Epithelial cell of esophagus (primary cell): ENCODE measurements around the gene KRTAP9-7.
A peak's percentile ranks its signal among the peaks of the same experiment; 100 is the strongest.
"Not testable (repeated sequence)": the region's sequence is repeated elsewhere in the genome, so short reads cannot be mapped to it uniquely, and the experiment has no call there.

Experiments
- DNase-seq: peaks from one replicate; pipeline ENCODE4 v3.0.0; 2010; ENCODE audit warnings: low read depth
- H3K4me3 ChIP-seq: 2 replicates; pipeline ENCODE4 v1.5.1; 2011; ENCODE audit warnings: mild to moderate bottlenecking, low read length, control low read depth
- TF ChIP-seq, protein P1 (sequence below): IDR thresholded peaks from 2 replicates; pipeline ENCODE4 v1.5.1; 2011; ENCODE audit warnings: low read depth, mild to moderate bottlenecking, low read length, control low read depth, inconsistent platforms; ENCODE audit not compliant: insufficient read depth; ENCODE audit errors: missing control alignments

KRTAP9-7 gene, protein sequence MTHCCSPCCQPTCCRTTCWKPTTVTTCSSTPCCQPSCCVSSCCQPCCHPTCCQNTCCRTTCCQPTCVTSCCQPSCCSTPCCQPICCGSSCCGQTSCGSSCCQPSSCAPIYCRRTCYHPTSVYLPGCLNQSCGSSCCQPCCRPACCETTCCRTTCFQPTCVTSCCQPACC

DNA sequence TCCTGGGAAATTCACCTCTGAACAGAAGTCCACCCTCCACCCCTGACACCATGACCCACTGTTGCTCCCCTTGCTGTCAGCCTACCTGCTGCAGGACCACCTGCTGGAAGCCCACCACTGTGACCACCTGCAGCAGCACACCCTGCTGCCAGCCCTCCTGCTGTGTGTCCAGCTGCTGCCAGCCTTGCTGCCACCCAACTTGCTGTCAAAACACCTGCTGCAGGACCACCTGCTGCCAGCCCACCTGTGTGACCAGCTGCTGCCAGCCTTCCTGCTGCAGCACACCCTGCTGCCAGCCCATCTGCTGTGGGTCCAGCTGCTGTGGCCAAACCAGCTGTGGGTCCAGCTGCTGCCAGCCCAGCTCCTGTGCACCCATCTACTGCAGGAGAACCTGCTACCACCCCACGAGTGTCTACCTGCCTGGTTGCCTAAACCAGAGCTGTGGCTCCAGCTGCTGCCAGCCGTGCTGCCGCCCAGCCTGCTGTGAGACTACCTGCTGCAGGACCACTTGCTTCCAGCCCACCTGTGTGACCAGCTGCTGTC lies at the start of gene KRTAP9-7:
Gene KRTAP9-7, plus strand, starts transcription at position 51 of the 543 bp plus-strand sequence. Its CDS starts 0 bp downstream, at position 51.
- H3K4me3 ChIP-seq, DNase-seq: not testable (repeated sequence)

DNA sequence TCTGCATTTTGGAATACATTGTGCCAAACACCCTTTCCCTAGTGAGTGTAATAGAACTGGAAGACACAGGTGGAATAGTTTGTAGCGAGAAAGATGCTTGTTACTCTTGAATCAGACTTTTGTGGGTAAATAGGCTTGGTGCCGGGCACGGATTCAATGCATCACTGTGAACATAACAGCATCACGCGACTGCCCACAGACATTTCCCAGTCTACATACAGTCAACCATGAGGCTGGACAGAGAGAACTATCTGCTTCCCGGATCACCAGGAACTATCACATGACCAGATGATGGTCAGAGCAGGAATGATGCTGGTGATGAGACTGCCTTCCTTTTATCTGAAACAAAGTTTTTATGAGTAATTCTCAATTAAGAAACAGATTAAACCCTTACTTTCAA lies 49.4 kb upstream of the KRTAP9-7 start:
- H3K4me3 ChIP-seq = no peak overlapping the region
- DNase-seq = no peak
- TF ChIP-seq, protein P1, sequence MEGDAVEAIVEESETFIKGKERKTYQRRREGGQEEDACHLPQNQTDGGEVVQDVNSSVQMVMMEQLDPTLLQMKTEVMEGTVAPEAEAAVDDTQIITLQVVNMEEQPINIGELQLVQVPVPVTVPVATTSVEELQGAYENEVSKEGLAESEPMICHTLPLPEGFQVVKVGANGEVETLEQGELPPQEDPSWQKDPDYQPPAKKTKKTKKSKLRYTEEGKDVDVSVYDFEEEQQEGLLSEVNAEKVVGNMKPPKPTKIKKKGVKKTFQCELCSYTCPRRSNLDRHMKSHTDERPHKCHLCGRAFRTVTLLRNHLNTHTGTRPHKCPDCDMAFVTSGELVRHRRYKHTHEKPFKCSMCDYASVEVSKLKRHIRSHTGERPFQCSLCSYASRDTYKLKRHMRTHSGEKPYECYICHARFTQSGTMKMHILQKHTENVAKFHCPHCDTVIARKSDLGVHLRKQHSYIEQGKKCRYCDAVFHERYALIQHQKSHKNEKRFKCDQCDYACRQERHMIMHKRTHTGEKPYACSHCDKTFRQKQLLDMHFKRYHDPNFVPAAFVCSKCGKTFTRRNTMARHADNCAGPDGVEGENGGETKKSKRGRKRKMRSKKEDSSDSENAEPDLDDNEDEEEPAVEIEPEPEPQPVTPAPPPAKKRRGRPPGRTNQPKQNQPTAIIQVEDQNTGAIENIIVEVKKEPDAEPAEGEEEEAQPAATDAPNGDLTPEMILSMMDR = no peak

DNA sequence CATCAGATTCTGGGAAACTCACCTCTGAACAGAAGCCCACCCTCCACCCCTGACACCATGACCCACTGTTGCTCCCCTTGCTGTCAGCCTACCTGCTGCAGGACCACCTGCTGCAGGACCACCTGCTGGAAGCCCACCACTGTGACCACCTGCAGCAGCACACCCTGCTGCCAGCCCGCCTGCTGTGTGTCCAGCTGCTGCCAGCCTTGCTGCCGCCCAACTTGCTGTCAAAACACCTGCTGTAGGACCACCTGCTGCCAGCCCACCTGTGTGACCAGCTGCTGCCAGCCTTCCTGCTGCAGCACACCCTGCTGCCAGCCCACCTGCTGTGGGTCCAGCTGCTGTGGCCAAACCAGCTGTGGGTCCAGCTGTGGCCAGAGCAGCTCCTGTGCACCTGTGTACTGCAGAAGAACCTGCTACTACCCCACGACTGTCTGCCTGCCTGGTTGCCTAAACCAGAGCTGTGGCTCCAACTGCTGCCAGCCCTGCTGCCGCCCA lies 48.9 kb upstream of the KRTAP9-7 start, which contains the start of gene KRTAP9-2:
Gene KRTAP9-2, plus strand, starts transcription at position 51 of the 498 bp plus-strand sequence. Its CDS starts 7 bp downstream, at position 58.
- not testable (repeated sequence) for DNase-seq

DNA sequence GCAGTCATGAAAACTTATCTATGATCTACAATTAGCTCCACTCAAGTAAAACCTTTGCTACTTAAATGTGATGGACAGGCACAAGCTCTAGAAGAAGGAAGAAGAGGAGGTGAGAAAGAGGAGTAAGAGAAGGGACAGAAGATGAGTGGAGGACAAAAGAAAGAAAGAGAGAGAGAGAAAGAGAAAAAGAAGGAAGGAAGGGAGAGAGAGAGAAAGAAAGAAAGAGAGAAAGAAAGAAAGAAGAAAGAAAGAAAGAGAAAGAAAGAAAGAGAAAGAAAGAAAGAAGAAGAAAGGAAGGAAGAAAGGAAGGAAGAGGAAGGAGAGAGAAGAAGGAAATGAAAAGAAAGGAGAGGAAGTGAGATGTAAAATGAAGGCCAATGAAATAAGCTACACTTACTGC lies 45.4 kb upstream of the KRTAP9-7 start:
- no peak for DNase-seq
- no peak overlapping the region for H3K4me3 ChIP-seq
- TF ChIP-seq, protein P1 = no peak

More for the DNA sequence above, 48.9 kb upstream of the KRTAP9-7 start, which contains the start of gene KRTAP9-2:
- not testable (repeated sequence) for H3K4me3 ChIP-seq

DNA sequence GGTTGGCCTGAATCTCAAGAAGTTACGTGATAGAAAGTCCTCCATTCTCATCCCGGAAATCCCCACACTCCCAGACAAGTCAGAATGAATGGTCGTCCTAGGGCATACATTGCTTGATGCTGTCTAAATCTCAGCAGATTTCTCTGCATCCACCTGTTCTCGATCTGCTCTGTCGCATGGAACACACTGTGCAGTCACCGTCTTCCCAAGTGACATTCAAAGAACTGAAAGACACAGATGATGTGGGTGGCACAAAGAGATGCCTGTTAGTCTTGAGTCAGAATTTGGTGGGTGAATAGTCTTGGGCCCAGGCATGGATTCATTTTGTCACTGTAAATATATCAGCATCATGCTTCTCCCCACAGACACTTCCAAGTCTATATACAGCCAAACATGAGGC lies 43.8 kb upstream of the KRTAP9-7 start:
- TF ChIP-seq, protein P1 = no peak
- DNase-seq = peak; percentile 7
- no peak overlapping the region for H3K4me3 ChIP-seq

DNA sequence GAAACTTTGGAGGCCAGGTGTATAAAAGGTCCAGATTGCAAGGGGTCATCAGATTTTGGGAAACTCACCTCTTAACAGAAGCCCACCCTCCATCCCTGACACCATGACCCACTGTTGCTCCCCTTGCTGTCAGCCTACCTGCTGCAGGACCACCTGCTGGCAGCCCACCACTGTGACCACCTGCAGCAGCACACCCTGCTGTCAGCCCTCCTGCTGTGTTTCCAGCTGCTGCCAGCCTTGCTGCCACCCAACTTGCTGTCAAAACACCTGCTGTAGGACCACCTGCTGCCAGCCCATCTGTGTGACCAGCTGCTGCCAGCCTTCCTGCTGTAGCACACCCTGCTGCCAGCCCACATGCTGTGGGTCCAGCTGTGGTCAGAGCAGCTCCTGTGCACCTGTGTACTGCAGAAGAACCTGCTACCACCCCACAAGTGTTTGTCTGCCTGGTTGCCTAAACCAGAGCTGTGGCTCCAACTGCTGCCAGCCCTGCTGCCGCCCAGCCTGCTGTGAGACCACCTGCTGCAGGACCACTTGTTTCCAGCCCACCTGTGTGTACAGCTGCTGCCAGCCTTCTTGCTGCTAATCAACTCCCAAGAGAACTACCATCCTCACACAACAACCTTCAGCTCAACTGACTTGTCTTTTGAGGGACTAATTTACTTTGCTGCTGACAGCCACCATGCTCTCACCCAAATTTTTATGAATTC lies 42.9 kb upstream of the KRTAP9-7 start, which contains the start of gene KRTAP9-3:
Gene KRTAP9-3, plus strand, starts transcription at position 51 of the 707 bp plus-strand sequence. Its CDS starts 53 bp downstream, at position 104.
- H3K4me3 ChIP-seq, DNase-seq: not testable (repeated sequence)

DNA sequence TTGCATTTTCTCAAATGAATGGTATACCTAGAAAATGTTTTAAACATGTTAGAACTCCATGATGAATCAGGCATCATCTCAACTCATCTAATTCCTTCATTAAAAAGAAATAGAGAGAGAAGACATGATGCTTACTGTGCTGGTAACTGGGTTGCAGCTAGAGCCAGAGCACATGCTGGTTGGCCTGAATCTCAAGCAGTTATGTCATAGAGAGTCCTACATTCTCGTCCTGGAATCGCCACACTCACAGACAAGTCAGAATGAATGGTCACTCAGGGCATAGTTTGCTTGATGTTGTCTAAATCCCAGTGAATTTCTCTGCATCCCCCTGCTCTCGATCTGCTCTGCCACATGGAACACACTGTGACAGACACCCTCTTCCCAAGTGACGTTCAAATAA lies 38.4 kb upstream of the KRTAP9-7 start:
- not testable (repeated sequence) for H3K4me3 ChIP-seq, DNase-seq

DNA sequence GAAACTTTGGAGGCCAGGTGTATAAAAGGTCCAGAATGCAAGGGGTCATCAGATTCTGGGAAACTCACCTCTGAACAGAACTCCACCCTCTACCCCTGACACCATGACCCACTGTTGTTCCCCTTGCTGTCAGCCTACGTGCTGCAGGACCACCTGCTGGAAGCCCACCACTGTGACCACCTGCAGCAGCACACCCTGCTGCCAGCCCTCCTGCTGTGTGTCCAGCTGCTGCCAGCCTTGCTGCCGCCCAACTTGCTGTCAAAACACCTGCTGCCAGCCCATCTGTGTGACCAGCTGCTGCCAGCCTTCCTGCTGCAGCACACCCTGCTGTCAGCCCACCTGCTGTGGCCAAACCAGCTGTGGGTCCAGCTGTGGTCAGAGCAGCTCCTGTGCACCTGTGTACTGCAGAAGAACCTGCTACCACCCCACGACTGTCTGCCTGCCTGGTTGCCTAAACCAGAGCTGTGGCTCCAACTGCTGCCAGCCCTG lies 37.5 kb upstream of the KRTAP9-7 start, which contains the start of gene KRTAP9-8:
Gene KRTAP9-8, plus strand, starts transcription at position 51 of the 489 bp plus-strand sequence. Its CDS starts 53 bp downstream, at position 104.
- not testable (repeated sequence) for H3K4me3 ChIP-seq, DNase-seq

DNA sequence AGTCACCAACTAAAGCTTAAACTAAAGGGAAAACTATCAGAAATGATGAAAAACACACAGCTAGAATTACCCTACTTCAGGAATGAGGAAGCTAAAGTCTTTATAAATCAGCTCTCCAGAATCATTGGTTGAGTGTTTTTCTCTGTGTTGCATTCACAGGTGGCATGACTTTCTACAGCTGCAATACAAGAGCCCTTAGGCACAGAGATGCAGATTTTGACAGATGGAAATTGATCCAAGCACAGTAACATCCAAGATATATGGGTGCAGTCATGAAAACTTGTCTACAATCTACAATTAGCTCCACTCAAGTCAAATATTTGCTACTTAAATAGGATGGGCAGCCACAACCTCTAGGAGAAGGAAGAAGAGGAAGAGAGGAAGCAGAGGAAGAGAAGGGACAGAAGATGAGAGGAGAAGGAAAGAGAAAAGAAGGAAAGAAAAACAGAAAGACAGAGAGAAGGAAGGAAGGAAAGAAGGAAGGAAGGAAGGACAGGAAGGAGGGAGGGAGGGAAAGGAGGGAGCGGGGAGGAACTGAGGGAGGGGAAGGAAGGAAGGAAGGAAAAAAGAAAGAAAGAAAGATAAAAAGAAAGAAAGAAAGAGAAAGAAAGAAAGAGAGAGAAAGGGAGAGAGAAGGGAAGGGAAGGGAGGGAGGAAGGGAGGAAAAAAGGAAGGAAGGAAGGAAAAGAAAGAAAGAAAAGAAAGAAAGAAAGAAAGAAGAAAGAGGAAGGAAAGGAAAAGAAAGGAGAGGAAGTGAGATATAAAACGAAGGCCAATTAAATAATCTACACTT lies 28.3 kb upstream of the KRTAP9-7 start:
- H3K4me3 ChIP-seq = not testable (repeated sequence)

DNA sequence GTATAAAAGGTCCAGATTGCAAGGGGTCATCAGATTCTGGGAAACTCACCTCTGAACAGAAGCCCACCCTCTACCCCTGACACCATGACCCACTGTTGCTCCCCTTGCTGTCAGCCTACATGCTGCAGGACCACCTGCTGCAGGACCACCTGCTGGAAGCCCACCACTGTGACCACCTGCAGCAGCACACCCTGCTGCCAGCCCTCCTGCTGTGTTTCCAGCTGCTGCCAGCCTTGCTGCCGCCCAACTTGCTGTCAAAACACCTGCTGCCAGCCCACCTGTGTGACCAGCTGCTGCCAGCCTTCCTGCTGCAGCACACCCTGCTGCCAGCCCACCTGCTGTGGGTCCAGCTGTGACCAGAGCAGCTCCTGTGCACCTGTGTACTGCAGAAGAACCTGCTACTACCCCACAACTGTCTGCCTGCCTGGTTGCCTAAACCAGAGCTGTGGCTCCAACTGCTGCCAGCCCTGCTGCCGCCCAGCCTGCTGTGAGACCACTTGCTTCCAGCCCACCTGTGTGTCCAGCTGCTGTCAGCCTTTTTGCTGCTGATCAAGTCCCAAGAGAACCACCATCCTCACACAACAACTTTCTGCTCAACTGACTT lies 25.8 kb upstream of the KRTAP9-7 start, which contains the start of gene KRTAP9-4:
Gene KRTAP9-4, plus strand, starts transcription at position 51 of the 604 bp plus-strand sequence. Its CDS starts 34 bp downstream, at position 85.
- not testable (repeated sequence) for H3K4me3 ChIP-seq, DNase-seq

More for the DNA sequence above, 28.3 kb upstream of the KRTAP9-7 start:
- DNase-seq = not testable (repeated sequence)
